Immature natural killer cell (primary cell): ENCODE data around the gene PRKN. TPM values are rescaled to one million over a fixed set of nuclear protein-coding genes. Genes with fewer than 3 reads are reported as not detected.

Experiments
- DNase-seq, 3 donors: peaks; one replicate each; pipeline ENCODE4 v3.0.0; 2022; ENCODE audit warnings: mixed read lengths in 1 of 3
- H3K27ac Mint-ChIP-seq, 6 donors: one replicate each; pipeline ENCODE4 v1.8.0; 2020; ENCODE audit warnings: mixed read lengths in 6 of 6, mild to moderate bottlenecking in 5 of 6, inconsistent platforms in 4 of 6, moderate library complexity in 3 of 6
- H3K27me3 Mint-ChIP-seq, 3 donors: one replicate each; pipeline ENCODE4 v1.8.0; 2020 to 2021; ENCODE audit warnings: low read depth in 3 of 3, mild to moderate bottlenecking in 3 of 3, mixed read lengths in 3 of 3, moderate library complexity in 3 of 3, inconsistent platforms in 1 of 3
- H3K36me3 Mint-ChIP-seq, 3 donors: one replicate each; pipeline ENCODE4 v1.8.0; 2020; ENCODE audit warnings: mixed read lengths in 3 of 3, inconsistent platforms in 2 of 3, mild to moderate bottlenecking in 2 of 3
- H3K4me1 Mint-ChIP-seq, 2 donors: one replicate each; pipeline ENCODE4 v1.8.0; 2020; ENCODE audit warnings: inconsistent platforms in 2 of 2, mild to moderate bottlenecking in 2 of 2, mixed read lengths in 2 of 2, moderate library complexity in 1 of 2
- H3K4me3 Mint-ChIP-seq, 5 donors: one replicate each; pipeline ENCODE4 v1.8.0; 2020; ENCODE audit warnings: mild to moderate bottlenecking in 5 of 5, mixed read lengths in 5 of 5, inconsistent platforms in 3 of 5, moderate library complexity in 3 of 5
- H3K9me3 Mint-ChIP-seq, 6 donors: one replicate each; pipeline ENCODE4 v1.8.0; 2020; ENCODE audit warnings: mild to moderate bottlenecking in 6 of 6, mixed read lengths in 6 of 6, inconsistent platforms in 4 of 6, moderate library complexity in 3 of 6
- polyA plus RNA-seq, 3 donors: library from polyadenylated mRNA; unstranded; fragments of 300-500 nt; fragmentation: Illumina TruSeq; gene quantifications; one replicate each; pipeline ENCODE4 v1.2.3, GENCODE V29; 2021

The PRKN gene
- 1 to 10 TPM in 2 of 3 donors, under 1 TPM in 1; 0.37 to 6.4 (median 2.8) TPM for polyA plus RNA-seq

DNA sequence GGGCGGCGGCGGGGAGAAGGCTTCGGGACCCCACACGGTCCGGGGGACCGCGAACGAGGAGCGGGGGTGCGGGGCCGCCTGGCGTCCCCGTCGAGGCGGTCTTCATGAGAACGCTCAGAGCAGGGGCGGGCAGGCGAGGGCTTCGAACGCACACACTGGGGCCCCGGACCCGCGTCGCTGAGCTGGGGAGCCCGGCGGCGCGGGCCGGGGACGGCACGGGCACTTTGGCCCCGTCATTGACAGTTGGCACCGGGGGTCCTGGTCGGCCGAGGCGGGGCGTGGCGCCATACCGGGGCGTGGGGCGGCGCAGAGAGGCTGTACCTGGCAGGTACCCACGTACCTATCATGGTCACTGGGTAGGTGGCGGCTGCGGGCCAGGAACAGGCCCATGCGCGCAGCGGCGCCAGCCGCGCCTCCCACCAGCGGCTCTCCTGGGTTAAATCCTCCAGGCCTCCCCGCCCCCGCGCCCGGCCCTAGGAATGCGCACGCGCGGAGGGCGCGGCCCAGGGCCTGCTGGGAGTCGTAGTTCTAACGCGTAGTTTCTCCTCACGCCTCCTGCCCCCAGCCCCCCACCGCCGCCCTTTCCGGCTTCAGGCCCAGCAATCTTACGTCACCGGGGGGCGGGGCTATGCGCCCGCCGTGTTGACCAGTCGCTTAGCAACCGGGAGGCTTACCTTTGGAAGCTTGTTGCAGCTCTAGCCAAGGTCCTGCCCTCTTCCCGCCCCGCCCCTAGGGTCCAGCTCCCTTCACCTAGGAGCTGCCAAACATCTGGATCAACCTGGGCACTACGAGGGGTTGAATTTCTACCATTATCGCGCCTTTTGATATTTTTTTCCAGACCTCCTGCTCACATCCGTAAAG is at the start of gene PRKN, which contains the start of gene PACRG:
TSS of gene PRKN (minus strand) at position 445 of the 861 bp plus-strand sequence.
TSS of gene PACRG (plus strand) at position 653 of the 861 bp plus-strand sequence.
- DNase-seq, result peak; percentile 97
- H3K36me3 Mint-ChIP-seq, result no peaks in the 10 kb centered on the region
- peak within 1 kb of the TSS; percentile 77 to 97 (median 92) for H3K27ac Mint-ChIP-seq
- peaks cover 9 to 13% (median 12%) of the 10 kb centered on the region in 3 donors for H3K27me3 Mint-ChIP-seq
- no peaks in the 10 kb centered on the region for H3K9me3 Mint-ChIP-seq
- H3K4me1 Mint-ChIP-seq, result peaks cover 10 to 16% of the 10 kb centered on the region in 2 donors
- peak within 1 kb of the TSS; percentile 92 to 97 (median 94) for H3K4me3 Mint-ChIP-seq

GRCh38 chr6:162777091-162777490 is 49.5 kb upstream of the PRKN start:
- H3K27me3 Mint-ChIP-seq, result peaks cover 2 to 4% (median 4%) of the 10 kb centered on the region in 3 donors
- no peak for DNase-seq
- no peak overlapping the region for H3K4me3 Mint-ChIP-seq
- H3K9me3 Mint-ChIP-seq, result peaks cover 0 to 18% (median 3%) of the 10 kb centered on the region in 6 donors
- H3K4me1 Mint-ChIP-seq, result no peaks in the 10 kb centered on the region
- H3K36me3 Mint-ChIP-seq, result no peaks in the 10 kb centered on the region
- no peak overlapping the region for H3K27ac Mint-ChIP-seq

GRCh38 chr6:162773996-162774395 is 46.4 kb upstream of the PRKN start:
- no peak overlapping the region for H3K4me3 Mint-ChIP-seq
- no peak overlapping the region for H3K27ac Mint-ChIP-seq
- peaks cover 2 to 4% (median 4%) of the 10 kb centered on the region in 3 donors for H3K27me3 Mint-ChIP-seq
- peaks cover 0 to 3% (median 2%) of the 10 kb centered on the region in 6 donors for H3K9me3 Mint-ChIP-seq
- no peaks in the 10 kb centered on the region for H3K4me1 Mint-ChIP-seq
- H3K36me3 Mint-ChIP-seq, result no peaks in the 10 kb centered on the region
- DNase-seq, result no peak

GRCh38 chr6:162772466-162772865 is 44.9 kb upstream of the PRKN start:
- Mint-ChIP-seq H3K4me1 (no peaks in the 10 kb centered on the region), H3K27me3 (peaks cover 0 to 6% (median 4%) of the 10 kb centered on the region in 3 donors), H3K4me3 (no peak overlapping the region), H3K27ac (no peak overlapping the region), H3K36me3 (no peaks in the 10 kb centered on the region), H3K9me3 (peaks cover 0 to 2% (median 0%) of the 10 kb centered on the region in 6 donors)
- DNase-seq, result no peak

- peaks cover 0 to 2% (median 0%) of the 10 kb centered on the region in 6 donors for H3K9me3 Mint-ChIP-seq
- H3K4me3 Mint-ChIP-seq, result no peak overlapping the region
- no peak overlapping the region for H3K27ac Mint-ChIP-seq
- H3K36me3 Mint-ChIP-seq, result no peaks in the 10 kb centered on the region
- H3K27me3 Mint-ChIP-seq, result peaks cover 0 to 4% (median 4%) of the 10 kb centered on the region in 3 donors
- no peaks in the 10 kb centered on the region for H3K4me1 Mint-ChIP-seq
- no peak for DNase-seq
These were observed 43.4 kb upstream of the PRKN start for GRCh38 chr6:162770955-162771354.

DNA sequence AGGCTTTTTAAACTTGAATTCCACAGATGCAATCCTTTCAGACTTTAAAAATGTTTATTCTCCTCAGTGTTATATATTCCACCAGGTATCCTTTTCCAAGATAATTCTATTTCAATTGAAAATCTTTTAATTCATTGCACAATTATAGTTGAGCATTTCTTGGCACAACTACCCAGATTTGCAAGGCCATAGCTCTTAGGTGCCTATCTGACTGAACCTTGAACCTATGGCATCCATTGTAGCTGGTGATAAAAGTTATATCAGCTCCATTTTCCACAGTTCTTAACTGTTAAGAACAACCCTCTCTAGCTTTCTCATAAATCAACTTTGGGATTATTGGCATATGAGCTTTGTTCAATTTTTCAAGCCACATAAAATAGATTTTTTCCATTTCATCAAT is 42.6 kb upstream of the PRKN start:
- H3K4me3 Mint-ChIP-seq, result no peak overlapping the region
- H3K4me1 Mint-ChIP-seq, result no peaks in the 10 kb centered on the region
- no peaks in the 10 kb centered on the region for H3K36me3 Mint-ChIP-seq
- no peak for DNase-seq
- H3K27ac Mint-ChIP-seq, result no peak overlapping the region
- peaks cover 0 to 4% (median 4%) of the 10 kb centered on the region in 3 donors for H3K27me3 Mint-ChIP-seq
- peaks cover 0 to 2% (median 0%) of the 10 kb centered on the region in 6 donors for H3K9me3 Mint-ChIP-seq

- H3K36me3 Mint-ChIP-seq, result no peaks in the 10 kb centered on the region
- H3K27me3 Mint-ChIP-seq, result peaks cover 0 to 4% (median 3%) of the 10 kb centered on the region in 3 donors
- H3K9me3 Mint-ChIP-seq, result peaks cover 0 to 2% (median 0%) of the 10 kb centered on the region in 6 donors
- H3K27ac Mint-ChIP-seq, result no peak overlapping the region
- H3K4me1 Mint-ChIP-seq, result no peaks in the 10 kb centered on the region
- H3K4me3 Mint-ChIP-seq, result no peak overlapping the region
- no peak for DNase-seq
These were observed 26.2 kb upstream of the PRKN start for GRCh38 chr6:162753775-162754174.

DNA sequence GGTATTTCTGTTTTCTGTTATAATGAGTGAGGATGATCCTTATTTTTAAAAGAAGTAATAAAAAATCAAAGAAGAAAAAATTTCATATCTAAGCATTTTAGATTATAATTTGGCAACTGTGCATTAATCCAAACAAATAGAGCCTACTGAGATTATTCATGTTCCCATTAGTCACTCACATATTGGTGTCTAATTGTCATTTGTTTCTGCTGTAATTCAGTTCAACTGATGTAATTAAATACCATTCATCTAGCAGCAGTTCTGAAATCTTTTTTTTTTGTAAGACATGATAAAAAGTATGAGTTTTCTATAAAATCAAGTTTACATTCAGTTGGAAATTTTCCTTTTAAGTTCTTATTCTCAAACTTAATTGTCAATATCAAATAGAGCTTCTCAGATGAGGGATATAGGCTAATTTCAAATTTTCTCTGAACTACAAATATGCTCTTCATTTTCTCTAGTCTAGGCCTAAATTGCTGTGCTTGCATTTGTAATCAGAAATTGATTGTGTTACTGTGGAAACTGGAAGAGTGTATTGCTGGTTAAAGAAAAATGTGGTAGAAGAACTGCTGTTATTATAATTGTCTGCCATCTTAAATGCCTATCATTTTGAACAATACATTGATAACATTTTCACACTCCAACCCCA is 23.8 kb upstream of the PRKN start:
- no peaks in the 10 kb centered on the region for H3K36me3 Mint-ChIP-seq

GRCh38 chr6:162750776-162751175 is 23.2 kb upstream of the PRKN start:
- no peaks in the 10 kb centered on the region for H3K4me1 Mint-ChIP-seq
- no peaks in the 10 kb centered on the region for H3K36me3 Mint-ChIP-seq
- peaks cover 0 to 4% (median 4%) of the 10 kb centered on the region in 3 donors for H3K27me3 Mint-ChIP-seq
- H3K27ac Mint-ChIP-seq, result no peak overlapping the region
- H3K9me3 Mint-ChIP-seq, result peaks cover 0 to 2% (median 0%) of the 10 kb centered on the region in 6 donors
- no peak overlapping the region for H3K4me3 Mint-ChIP-seq
- no peak for DNase-seq

More for the DNA sequence above, 23.8 kb upstream of the PRKN start:
- H3K27me3 Mint-ChIP-seq, result peaks cover 0 to 5% (median 4%) of the 10 kb centered on the region in 3 donors
- H3K27ac Mint-ChIP-seq, result no peak overlapping the region
- peaks cover 0 to 2% (median 0%) of the 10 kb centered on the region in 6 donors for H3K9me3 Mint-ChIP-seq
- no peak for DNase-seq
- H3K4me3 Mint-ChIP-seq, result no peak overlapping the region
- H3K4me1 Mint-ChIP-seq, result no peaks in the 10 kb centered on the region

GRCh38 chr6:162736961-162737360 is 9.4 kb upstream of the PRKN start:
- DNase-seq, result no peak
- Mint-ChIP-seq H3K36me3 (no peaks in the 10 kb centered on the region), H3K27me3 (peaks cover 0 to 8% (median 3%) of the 10 kb centered on the region in 3 donors), H3K27ac (no peak overlapping the region), H3K9me3 (no peaks in the 10 kb centered on the region), H3K4me1 (peaks cover 5% of the 10 kb centered on the region in 2 donors), H3K4me3 (no peak overlapping the region)

DNA sequence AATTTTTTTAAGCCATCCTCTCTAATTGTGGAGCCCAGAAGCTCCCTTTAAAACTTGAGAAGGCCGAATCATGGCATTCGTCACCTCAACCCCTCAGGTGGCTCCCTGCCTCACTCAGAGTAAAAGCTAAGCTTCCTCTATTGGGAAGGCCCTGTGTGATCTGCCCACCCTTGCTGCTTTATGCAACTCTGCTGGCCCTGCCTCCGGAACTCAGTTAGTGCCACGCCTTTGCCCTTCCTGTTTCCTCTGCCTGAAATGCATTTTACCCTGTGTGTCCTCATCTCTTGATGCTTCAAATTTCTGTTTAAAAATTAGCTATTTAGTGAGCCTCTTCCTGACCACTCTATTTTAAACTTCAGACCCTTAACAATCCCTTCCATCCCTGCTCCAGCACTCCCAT is 5.9 kb upstream of the PRKN start:
- H3K36me3 Mint-ChIP-seq, result no peaks in the 10 kb centered on the region
- no peak for DNase-seq
- peaks cover 5% of the 10 kb centered on the region in 2 donors for H3K4me1 Mint-ChIP-seq
- no peak overlapping the region for H3K4me3 Mint-ChIP-seq
- no peak overlapping the region for H3K27ac Mint-ChIP-seq
- H3K9me3 Mint-ChIP-seq, result no peaks in the 10 kb centered on the region
- H3K27me3 Mint-ChIP-seq, result peaks cover 0 to 6% (median 2%) of the 10 kb centered on the region in 3 donors

- Mint-ChIP-seq H3K27ac (peak overlapping the region in 2 of 6 donors; percentile 7 to 20), H3K36me3 (no peaks in the 10 kb centered on the region), H3K4me1 (peaks cover 15 to 21% of the 10 kb centered on the region in 2 donors), H3K4me3 (no peak overlapping the region), H3K9me3 (no peaks in the 10 kb centered on the region), H3K27me3 (peaks cover 5 to 11% (median 10%) of the 10 kb centered on the region in 3 donors)
- DNase-seq, result no peak
These were observed 2.9 kb upstream of the PRKN start for GRCh38 chr6:162730502-162730901.

DNA sequence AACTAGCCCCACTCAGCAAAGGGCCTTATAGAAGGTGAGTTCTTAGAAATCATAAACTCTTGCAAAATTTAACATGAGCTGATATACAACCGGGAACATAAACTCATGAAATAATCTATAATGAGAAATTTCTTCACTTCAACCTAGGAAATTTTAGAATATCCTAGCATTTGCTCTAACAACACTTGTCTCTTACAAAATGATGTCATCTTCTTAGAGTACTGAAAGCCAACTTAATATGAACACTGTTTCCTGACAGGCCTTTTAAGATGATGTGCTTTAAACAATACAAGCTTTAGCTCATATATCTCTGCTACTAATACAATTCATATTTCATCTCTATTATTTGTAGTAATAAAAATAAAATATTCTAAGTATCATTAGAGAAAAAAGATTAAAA is 1.1 kb upstream of the PRKN start:
- H3K36me3 Mint-ChIP-seq, result no peaks in the 10 kb centered on the region
- H3K4me3 Mint-ChIP-seq, result peak overlapping the region in 4 of 5 donors; percentile 92 to 96 (median 94)
- peaks cover 5 to 12% (median 9%) of the 10 kb centered on the region in 3 donors for H3K27me3 Mint-ChIP-seq
- H3K27ac Mint-ChIP-seq, result peak overlapping the region; percentile 77 to 97 (median 92)
- H3K9me3 Mint-ChIP-seq, result no peaks in the 10 kb centered on the region
- no peak for DNase-seq
- H3K4me1 Mint-ChIP-seq, result peaks cover 13 to 18% of the 10 kb centered on the region in 2 donors

DNA sequence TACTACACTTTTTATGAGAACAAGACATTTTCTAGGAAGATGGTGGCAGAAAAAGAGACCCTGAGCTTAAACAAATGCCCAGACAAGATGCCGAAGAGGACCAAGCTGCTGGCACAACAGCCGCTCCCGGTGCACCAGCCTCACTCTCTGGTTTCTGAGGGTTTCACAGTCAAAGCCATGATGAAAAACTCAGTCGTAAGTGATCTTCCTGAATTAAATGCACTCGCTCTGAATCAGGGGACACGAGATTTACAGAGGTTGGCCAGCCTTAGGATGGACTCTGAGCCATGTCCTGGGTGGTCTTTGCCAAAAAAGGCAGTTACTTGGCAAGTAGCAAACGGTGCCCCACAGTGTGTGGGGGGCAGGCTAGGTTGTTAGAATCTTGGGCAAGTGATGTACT is 631 bp upstream of the PRKN start:
- H3K9me3 Mint-ChIP-seq, result no peaks in the 10 kb centered on the region
- H3K27ac Mint-ChIP-seq, result peak overlapping the region; percentile 77 to 97 (median 92)
- no peak for DNase-seq
- no peaks in the 10 kb centered on the region for H3K36me3 Mint-ChIP-seq
- peak overlapping the region; percentile 92 to 97 (median 94) for H3K4me3 Mint-ChIP-seq
- H3K27me3 Mint-ChIP-seq, result peaks cover 5 to 12% (median 11%) of the 10 kb centered on the region in 3 donors
- H3K4me1 Mint-ChIP-seq, result peaks cover 10 to 16% of the 10 kb centered on the region in 2 donors
